HUES6 (cell line): ENCODE results near the gene SH3BP1.
A peak's percentile ranks its signal among the peaks of the same experiment; 100 is the strongest.

ENCODE experiments used
- H3K27ac ChIP-seq: 2 replicates; pipeline ENCODE4 v1.7.0; 2013; ENCODE audit warnings: low read depth, mild to moderate bottlenecking, low read length, inconsistent platforms
- H3K27me3 ChIP-seq: 2 replicates; pipeline ENCODE4 v1.6.1; 2013; ENCODE audit warnings: low read length; ENCODE audit not compliant: control insufficient read depth, insufficient read depth
- H3K36me3 ChIP-seq: 2 replicates; pipeline ENCODE4 v1.6.1; 2013; ENCODE audit warnings: low read length; ENCODE audit not compliant: control insufficient read depth, insufficient read depth
- H3K4me1 ChIP-seq: 2 replicates; pipeline ENCODE4 v1.6.1; 2013; ENCODE audit warnings: low read length; ENCODE audit not compliant: control insufficient read depth, insufficient read depth
- H3K4me3 ChIP-seq: 2 replicates; pipeline ENCODE4 v1.5.1; 2013; ENCODE audit warnings: low read depth, low read length
- H3K9ac ChIP-seq: one replicate; pipeline ENCODE4 v1.6.1; 2013; ENCODE audit warnings: mild to moderate bottlenecking, low read length
- H3K9me3 ChIP-seq: 2 replicates; pipeline ENCODE4 v1.6.1; 2013; ENCODE audit warnings: low read depth, low read length; ENCODE audit not compliant: control insufficient read depth, insufficient read depth

SH3BP1 gene

DNA sequence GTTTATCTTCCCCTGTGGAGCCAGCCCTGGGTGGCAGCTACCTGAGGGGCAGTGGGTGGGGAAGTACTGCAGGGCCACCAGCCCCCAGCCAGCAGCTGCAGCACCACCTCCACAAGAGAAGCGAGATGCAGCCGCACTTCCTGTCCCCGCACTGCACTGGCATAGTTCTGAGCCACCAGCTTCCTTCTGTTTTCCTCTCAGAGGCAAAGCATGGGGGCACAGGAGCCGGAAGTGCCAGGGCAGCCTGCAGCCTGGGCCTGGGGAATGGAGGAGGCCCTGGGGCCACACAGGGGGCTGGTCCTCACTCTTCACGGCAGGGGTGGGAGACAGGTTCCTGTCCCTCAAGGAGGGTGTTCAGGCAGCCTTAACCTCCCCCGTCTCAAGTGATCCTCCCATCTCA lies 11.9 kb upstream of the SH3BP1 start:
- Histone ChIP-seq H3K9ac (no peak overlapping the region), H3K36me3 (peaks cover 79% of the 10 kb centered on the region), H3K27ac (no peak overlapping the region), H3K9me3 (no peaks in the 10 kb centered on the region), H3K27me3 (no peaks in the 10 kb centered on the region), H3K4me3 (no peak overlapping the region), H3K4me1 (peaks cover 5% of the 10 kb centered on the region; the same call in 1 of the 2 replicates)

DNA sequence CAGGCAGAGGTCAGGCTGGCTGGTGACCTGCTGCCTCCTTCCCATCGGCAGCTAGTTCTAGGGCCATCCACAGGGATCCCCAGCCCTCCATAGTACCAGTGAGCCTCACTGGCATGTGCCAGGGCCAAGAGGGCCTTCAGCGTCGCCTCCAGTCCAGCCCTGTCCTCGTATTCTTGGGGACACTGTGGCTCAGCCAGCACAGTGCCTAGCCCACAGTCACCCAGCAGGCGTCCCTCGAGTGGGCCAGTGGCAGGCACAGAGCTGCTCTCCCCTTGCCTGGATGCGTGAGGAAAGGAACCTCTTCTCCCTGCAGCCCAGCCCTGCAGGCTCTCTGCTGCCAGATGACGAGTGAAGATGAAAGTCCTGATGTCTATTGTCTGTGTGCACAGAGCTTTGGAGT lies 10.6 kb upstream of the SH3BP1 start:
- Histone ChIP-seq H3K36me3 (peaks cover 71% of the 10 kb centered on the region), H3K27ac (no peak overlapping the region), H3K4me3 (no peak overlapping the region), H3K9me3 (no peaks in the 10 kb centered on the region), H3K9ac (no peak overlapping the region), H3K27me3 (no peaks in the 10 kb centered on the region), H3K4me1 (peaks cover 16% of the 10 kb centered on the region)

DNA sequence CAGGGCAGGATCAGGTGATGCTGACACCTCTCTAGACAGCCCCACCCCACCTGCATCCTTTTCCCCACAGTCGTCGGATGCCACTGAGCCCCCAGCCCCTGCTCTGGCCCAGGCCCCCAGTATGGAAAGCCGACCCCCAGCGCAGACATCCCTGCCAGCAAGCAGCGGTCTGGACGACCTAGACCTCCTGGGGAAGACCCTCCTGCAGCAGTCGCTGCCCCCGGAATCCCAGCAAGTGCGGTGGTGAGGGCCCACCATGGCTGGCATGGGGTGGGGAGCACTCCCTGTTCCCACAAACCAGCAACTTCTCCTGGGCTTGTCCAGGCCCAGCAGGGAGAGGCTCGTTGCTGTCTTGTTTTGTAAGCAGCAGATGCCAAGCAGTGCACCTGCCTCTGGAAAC lies 9.5 kb upstream of the SH3BP1 start:
- no peaks in the 10 kb centered on the region for H3K9me3 ChIP-seq
- H3K9ac ChIP-seq = no peak overlapping the region
- peaks cover 24% of the 10 kb centered on the region for H3K4me1 ChIP-seq
- peaks cover 62% of the 10 kb centered on the region for H3K36me3 ChIP-seq
- H3K27me3 ChIP-seq = no peaks in the 10 kb centered on the region
- no peak overlapping the region for H3K4me3 ChIP-seq
- H3K27ac ChIP-seq = no peak overlapping the region

DNA sequence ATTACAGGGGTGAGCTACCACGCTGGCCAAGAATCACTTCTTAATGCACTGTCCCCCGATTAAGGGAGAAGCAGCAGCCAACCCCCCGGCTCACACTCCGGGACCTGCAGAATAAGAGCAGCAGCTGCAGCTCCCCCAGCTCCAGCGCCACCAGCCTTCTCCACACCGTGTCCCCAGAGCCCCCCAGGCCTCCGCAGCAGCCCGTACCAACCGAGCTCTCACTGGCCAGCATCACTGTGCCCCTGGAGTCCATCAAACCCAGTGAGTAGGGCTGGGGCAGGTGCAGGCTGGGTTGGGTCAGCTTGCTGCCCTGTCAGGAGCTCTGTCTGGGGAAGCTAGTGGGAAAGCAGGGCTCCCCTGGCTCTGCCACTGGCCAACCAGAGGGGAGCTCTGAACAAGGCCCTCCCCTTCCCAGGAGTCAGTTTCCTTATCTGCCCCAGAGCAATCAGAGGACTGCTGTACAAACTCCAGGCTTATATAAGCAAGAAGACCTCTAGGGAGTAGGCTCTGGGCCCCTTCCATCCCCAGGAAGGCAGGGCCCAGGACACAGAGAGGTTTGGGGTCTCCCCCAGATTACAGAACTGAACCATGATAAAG lies 8.5 kb upstream of the SH3BP1 start:
- Histone ChIP-seq H3K9ac (no peak overlapping the region), H3K4me1 (peaks cover 24% of the 10 kb centered on the region), H3K27ac (no peak overlapping the region), H3K36me3 (peaks cover 52% of the 10 kb centered on the region), H3K4me3 (no peak overlapping the region), H3K27me3 (no peaks in the 10 kb centered on the region), H3K9me3 (no peaks in the 10 kb centered on the region)

DNA sequence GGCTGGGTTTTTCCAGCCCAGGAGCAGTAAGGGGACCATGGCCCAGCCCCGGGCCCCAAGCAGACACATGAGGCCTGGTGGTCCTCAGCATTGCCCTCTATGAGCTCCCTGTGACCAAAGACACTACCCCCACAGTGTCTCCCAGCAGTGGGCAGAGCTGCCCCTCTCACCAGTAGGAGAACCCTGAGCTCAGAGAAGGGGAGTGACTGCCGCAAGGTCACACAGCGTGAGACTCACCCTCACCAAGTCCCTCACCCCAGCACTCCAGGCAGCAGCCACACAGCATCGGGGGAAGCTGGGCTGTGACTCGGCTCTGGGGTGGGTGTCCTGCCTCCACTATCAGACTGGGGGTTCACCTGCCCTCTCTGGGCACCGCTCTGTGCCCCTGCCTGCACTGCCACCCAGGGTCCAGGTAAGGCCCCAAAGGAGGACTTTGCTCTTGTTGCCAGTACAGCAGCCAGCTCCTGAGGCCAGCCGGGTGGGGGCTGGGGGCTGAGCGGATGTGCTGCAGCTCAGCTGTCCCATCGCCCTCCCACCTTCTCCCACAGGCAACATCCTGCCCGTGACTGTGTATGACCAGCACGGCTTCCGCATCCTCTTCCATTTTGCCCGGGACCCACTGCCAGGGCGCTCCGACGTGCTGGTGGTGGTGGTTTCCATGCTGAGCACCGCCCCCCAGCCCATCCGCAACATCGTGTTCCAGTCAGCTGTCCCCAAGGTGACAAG lies 7.9 kb upstream of the SH3BP1 start:
- Histone ChIP-seq H3K4me1 (peaks cover 28% of the 10 kb centered on the region), H3K27ac (no peak overlapping the region), H3K27me3 (no peaks in the 10 kb centered on the region), H3K36me3 (peaks cover 47% of the 10 kb centered on the region), H3K9ac (no peak overlapping the region), H3K9me3 (no peaks in the 10 kb centered on the region), H3K4me3 (no peak overlapping the region)

DNA sequence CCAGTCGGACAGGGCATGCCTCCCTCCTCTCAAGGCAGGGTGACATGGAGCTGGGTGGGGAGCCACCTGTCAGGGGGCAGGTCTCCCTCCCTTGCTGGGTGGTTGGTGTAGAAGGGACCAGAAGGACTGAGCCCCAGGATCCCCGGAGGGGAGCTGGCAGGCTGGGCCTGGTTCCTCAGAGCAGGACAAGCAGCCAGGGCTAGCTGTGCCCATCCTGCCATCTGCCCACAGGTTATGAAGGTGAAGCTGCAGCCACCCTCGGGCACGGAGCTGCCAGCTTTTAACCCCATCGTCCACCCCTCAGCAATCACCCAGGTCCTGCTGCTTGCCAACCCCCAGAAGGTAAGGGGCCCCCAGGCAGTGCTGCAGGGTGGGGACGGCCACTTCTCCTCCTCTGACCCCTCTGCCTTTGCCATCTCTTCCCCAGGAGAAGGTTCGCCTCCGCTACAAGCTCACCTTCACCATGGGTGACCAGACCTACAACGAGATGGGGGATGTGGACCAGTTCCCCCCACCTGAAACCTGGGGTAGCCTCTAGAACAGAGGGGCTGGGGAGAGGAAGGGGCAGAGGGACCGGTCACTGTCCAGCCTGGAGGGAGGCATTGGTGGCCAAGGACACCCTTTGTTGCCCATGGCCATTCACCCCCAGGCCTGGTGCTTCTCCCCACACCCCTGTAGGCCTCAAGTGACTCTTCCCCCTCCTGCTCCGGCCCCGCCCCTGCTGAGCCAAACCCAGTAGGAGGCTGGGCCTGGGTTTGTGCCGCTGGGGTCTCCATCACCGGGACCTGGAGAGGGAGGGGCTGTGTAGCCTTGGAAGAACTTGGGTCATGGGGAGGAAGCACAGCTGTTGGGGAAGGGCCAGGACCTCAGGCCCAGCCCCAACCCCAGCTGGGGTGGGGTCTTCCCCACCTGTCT lies 7.0 kb upstream of the SH3BP1 start:
- Histone ChIP-seq H3K4me3 (no peak overlapping the region), H3K9ac (peak overlapping the region; percentile 37), H3K27ac (peak overlapping the region; percentile 77; the same call in 1 of the 2 replicates), H3K36me3 (peaks cover 39% of the 10 kb centered on the region), H3K9me3 (no peaks in the 10 kb centered on the region), H3K27me3 (no peaks in the 10 kb centered on the region), H3K4me1 (peaks cover 28% of the 10 kb centered on the region)

DNA sequence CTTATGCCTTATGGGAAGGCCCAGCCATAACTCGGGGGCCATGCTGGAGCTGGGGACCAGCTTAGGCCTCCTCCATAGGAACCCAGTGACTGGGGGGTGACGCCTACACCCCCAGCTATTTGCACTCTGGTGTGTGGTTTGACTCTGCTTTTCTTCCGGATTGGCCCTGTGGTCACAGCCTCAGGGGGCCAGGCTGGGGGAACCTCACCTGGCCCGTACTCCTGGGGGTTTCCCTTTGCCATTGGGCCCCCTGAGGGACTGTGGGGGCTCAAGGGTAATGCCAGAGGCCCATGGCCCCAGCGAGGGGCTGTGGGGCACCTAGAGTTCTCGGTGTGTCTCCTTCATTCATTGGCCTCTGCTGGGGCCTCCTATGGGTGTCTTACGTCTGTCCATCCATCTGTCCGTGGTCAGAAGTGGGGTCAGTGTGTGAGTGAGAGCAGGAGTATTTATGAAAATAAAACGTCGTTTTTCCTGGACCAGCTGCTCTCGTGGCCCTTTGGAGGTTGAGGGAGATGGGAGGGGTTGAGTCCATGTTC lies 6.3 kb upstream of the SH3BP1 start:
- no peak overlapping the region for H3K4me3 ChIP-seq
- no peaks in the 10 kb centered on the region for H3K27me3 ChIP-seq
- H3K9ac ChIP-seq = peak overlapping the region; percentile 37
- H3K36me3 ChIP-seq = peaks cover 35% of the 10 kb centered on the region
- no peaks in the 10 kb centered on the region for H3K9me3 ChIP-seq
- peak overlapping the region; percentile 77; the same call in 1 of the 2 replicates for H3K27ac ChIP-seq
- peaks cover 33% of the 10 kb centered on the region for H3K4me1 ChIP-seq

DNA sequence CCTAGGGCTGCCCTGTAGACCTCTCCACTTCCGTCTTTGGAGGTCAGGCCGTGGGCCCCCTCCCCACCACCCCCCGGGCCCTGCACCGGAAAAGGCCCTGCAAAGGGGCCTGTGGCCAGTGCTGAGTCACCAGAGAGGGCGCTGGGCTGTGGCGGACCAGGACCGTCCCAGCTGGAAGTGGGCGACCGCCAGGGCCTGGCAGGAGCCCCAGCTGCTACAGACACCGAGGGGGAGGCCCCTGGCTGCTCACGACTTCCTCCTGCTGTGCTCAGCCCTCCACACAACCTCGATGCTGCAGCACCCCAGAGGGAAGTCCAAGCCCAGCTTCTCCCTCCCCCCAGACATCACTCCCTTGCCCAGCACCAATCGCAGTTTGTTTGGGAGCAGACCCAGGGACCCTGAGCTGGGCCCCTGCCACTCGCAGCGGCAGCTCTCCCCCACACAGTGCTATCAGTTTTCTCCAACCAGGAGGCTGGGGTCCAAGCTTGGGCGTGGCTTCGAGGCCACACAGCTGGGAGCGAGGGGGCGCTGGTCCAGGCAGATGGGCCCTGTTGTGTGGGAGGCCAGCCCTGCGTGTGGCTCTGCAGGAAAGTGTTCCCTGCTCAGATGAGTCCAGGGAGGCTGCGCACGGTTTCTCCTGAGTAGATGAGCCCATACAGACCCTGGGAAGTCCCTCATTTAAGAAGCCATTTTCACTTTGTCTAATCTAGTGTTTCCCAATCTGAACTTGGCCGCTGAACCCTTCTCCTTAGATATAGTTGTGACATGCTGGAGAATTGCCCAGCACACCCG lies 5.6 kb upstream of the SH3BP1 start:
- Histone ChIP-seq H3K4me1 (peaks cover 40% of the 10 kb centered on the region), H3K9ac (peak overlapping the region; percentile 72), H3K4me3 (peak overlapping the region; percentile 41), H3K27me3 (no peaks in the 10 kb centered on the region), H3K9me3 (no peaks in the 10 kb centered on the region), H3K36me3 (peaks cover 28% of the 10 kb centered on the region), H3K27ac (peak overlapping the region; percentile 77; the same call in 1 of the 2 replicates)

DNA sequence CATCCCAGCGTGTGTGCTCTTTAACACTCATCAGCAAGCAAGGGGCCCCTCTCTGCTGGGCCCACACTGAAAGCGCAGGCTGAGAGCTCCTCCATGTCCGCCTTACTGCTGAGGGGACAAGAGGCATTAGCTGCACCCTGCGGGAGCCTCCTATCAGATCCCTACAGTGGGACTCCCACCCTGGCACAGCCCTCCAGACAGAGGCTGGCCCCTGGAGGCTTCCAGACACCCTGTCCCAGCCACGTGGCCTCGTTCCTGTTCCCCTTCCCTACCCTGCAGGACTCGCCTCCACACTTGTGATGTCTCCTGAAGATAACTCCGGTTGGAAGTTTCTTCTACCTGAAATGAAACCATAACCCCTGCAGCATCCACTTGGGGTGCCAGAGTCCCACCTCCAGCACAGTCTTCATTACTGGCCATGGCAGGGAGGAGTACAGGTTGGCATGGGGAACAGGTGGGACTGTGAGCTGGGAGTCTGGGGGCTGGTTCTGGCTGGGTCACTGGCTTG lies 5.0 kb upstream of the SH3BP1 start:
- Histone ChIP-seq H3K4me1 (peaks cover 44% of the 10 kb centered on the region), H3K36me3 (peaks cover 22% of the 10 kb centered on the region), H3K9me3 (no peaks in the 10 kb centered on the region), H3K27me3 (no peaks in the 10 kb centered on the region), H3K27ac (peak overlapping the region; percentile 77; the same call in 1 of the 2 replicates), H3K9ac (peak overlapping the region; percentile 72), H3K4me3 (0 out of 2 replicates have a peak overlapping the region, but pooled peaks have one; percentile 41)

DNA sequence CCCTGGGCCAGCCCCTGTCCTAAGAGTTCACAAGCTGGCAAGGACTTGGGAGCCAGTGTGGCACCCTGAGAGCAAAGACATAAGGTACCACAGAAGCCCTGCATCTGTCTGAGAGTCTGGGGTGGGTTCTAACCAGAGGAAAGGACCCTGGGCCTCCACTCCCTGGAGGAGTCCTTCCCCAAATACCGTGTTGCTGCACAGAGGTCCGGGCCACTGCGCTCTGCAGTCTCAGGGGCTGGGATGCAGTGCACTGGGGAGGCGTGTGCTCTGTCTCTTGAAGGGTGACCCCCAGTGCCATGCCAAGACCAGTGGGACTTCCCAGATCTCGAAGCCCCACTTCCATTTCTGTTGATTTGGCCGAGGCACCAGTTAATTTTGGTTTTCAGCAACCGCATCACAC lies 4.3 kb upstream of the SH3BP1 start:
- H3K27ac ChIP-seq = no peak overlapping the region
- H3K4me1 ChIP-seq = peaks cover 44% of the 10 kb centered on the region
- H3K27me3 ChIP-seq = no peaks in the 10 kb centered on the region
- peaks cover 21% of the 10 kb centered on the region for H3K36me3 ChIP-seq
- H3K9ac ChIP-seq = no peak overlapping the region
- no peaks in the 10 kb centered on the region for H3K9me3 ChIP-seq
- H3K4me3 ChIP-seq = no peak overlapping the region
